ENCODE results near the gene RAB27A.
"Not testable (repeated sequence)": the region's sequence is repeated elsewhere in the genome, so short reads cannot be mapped to it uniquely, and the experiment has no call there.

The RAB27A gene

GRCh38 chr15:55249885-55250284, 39.7 kb downstream of the RAB27A start:
- DNase-seq = not testable (repeated sequence)

DNA sequence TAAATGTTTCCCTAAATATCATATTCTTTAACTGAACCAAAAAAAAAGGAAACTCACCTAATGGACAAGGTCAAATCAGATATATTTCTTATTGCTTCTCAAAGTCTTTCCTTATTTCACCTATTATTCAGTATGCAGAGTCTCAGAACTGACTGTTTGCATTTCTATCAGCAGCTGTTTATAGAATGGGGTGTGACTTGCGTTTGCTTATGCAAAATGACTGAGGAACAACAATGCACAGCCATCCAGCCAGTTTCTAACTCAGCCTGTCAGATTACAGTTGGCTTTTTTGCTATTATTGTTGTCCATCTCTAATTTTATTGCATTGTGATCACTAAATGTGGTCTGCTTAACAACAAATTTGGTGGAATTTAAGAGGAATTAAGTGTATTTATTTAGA, 40.7 kb downstream of the RAB27A start:
- DNase-seq = no peak

DNA sequence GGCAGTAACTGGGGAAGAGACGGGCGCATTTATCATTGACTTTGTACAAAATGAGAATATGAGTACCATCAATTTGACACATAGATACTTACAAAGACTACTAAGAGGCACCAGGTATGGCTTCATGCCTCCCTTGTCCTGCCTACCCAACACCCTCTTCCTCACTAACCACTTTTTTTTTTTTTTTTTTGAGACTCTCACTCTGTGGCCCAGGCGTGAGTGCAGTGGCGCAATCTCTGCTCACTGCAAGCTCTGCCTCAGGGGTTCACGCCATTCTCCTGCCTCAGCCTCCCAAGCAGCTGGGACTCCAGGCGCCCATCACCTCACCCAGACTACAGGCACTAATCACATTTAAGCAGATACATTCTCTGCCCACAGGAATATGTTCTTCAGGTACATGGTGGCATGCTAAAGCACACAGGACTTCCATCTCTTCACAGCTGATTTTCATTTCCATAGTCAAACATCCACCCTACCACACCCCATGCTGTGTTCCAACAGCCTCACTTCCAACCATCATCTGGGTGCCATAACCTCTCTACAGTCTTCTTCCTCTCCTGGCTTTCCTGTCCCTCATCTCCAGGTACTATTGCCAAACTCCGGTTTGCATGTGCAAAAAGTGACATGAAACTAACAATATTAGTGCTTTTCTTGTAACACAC, 41.7 kb downstream of the RAB27A start:
- no peak for DNase-seq

DNA sequence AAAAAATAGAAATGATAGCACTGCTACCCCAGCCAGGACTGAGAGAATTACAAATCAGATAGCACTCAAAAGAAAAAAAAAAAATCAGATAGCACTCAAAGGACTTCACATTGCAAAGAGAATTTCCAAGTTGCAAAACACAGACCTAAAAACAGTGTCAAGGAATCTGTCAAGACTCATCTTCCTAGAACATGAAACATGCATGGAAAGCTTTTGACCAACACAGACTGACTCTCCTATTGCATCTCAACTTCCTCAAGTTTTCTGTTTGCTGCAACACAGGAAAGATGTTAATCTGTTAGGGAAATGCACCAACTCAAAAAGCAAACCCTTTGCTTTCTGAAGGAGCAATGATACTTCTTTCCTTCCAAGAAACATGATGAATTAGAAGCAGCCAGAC, 42.3 kb downstream of the RAB27A start:
- DNase-seq = no peak

DNA sequence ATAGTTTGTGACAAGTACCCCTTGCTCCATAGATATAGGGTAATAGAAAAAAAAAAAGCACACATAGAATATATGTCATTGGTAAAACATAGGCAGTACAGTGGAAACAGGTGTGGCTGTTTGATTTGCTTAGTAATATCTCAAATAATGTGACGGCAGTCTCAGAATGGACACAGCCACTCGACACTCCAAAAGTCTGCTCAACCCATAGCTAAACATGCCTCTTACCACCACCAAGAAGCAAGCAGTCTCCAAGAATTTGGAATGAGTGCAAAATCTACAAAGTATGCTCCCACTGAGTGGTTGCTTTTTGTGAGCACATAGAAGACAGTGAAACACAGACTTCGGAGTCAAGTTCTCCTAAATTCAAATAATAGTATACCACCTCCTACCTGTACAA, 43.0 kb downstream of the RAB27A start:
- no peak for DNase-seq

DNA sequence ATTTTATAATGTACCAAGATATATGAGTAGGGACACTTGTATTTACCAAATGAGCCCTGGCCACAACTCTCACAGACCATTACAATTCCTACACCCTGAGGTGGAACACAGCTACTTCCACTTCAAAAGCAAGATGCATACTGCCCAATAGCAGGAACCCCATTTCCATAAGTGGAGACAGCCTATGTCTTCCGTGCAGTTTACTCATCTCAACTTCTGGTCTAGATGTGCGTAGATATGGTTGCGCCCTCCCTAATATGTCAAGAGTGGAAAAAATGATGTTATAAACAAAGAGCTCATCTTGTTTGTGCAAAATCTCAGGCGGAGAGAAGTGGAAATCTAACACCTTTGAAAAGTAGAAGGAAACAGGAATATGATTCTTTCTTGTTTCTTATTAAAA, 44.6 kb downstream of the RAB27A start:
- DNase-seq = no peak

DNA sequence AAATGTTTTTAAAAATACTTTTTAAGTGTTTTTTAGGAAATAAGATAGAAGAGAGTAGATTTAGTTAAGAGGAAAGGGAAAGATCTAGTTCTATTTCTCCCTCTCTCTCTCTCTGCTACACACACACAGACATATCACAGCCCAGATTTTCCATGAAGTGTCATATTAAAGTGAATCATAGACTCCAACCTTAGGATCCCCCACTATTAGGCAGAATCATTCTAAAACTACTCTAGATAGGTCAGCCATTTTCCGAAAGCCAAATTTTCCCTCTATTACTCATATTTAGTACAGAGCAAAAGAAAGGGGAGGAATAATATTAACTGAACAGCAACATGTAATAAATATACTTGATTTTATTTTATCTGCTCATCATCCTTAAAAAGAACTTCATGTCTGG, 47.7 kb downstream of the RAB27A start:
- DNase-seq = no peak

DNA sequence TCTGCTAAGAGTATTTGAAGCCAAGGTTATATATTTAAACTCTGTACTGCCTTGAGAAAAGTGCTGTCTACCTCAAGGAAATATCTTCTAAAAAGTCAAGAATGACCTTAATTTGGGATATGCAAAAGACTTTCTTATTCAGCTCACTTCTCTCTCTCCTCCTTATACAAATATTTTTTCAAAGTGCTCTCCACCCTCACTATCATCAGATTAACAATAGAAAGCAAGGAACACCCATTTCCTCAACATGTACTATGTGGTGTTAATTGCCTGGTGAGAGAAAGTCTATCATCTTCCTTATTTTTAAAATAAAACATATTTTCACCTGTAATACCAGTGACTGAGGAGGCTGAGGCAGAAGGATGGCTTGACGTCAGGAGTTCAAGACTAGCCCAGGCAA, 48.4 kb downstream of the RAB27A start:
- DNase-seq = no peak

- no peak for DNase-seq
Measured at GRCh38 chr15:55240125-55240760, 49.4 kb downstream of the RAB27A start.

GRCh38 chr15:55239440-55240124, 50.0 kb downstream of the RAB27A start:
- no peak for DNase-seq

GRCh38 chr15:55238877-55239276, 50.7 kb downstream of the RAB27A start:
- no peak for DNase-seq

GRCh38 chr15:55237219-55238130, 52.1 kb downstream of the RAB27A start:
- no peak for DNase-seq

- no peak for DNase-seq
Measured at GRCh38 chr15:55235546-55236036, 54.0 kb downstream of the RAB27A start.

DNA sequence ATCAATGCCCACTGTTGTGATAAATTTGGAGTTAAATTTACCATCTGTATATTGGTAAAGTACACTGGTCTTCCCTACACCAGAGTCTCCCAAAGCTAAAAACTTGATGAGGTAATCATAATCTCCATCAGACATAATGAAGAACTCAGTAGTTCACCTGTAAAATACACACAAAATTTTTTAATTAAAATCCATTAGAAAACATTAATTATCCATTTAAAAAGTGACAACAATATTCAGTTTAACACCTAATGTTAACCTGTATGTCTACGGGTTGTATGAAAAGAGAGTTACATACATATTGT, 54.9 kb downstream of the RAB27A start:
- no peak for DNase-seq

GRCh38 chr15:55234104-55234799, 55.4 kb downstream of the RAB27A start:
- DNase-seq = no peak

GRCh38 chr15:55231455-55231854, 58.2 kb downstream of the RAB27A start:
- no peak for DNase-seq

- no peak for DNase-seq
Measured at GRCh38 chr15:55230953-55231352, 58.7 kb downstream of the RAB27A start.

DNA sequence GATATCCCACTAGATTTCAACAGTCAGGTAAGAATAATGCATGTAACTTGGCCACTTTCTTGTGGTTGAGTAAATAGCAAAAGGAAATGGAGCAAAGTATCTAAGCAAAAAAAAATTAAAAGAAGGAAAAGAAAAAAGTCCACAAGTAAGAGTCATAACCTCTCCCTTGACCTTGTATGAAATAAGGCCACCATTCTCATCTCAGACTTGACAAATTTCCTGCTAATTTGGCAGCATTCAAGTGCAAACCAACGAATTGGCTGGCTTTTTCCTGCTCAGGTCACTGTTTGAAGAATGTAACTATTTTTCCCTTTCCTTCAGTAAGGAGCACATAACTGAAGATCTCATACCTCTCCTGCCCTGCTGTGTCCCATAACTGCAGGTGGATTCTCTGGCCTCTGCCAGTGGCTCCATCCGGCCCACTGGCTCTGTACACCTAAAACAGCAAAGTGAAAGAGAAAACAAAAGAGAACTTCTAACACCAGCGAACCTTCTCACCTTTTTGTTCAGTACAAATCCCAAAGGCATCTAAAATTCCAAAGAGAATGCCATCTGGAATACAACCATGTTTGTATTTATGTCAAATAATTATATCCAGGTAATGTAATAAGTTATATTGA, 59.5 kb downstream of the RAB27A start:
- DNase-seq = no peak

GRCh38 chr15:55226127-55226526, 63.5 kb downstream of the RAB27A start:
- no peak for DNase-seq

GRCh38 chr15:55224892-55225291, 64.7 kb downstream of the RAB27A start:
- no peak for DNase-seq

DNA sequence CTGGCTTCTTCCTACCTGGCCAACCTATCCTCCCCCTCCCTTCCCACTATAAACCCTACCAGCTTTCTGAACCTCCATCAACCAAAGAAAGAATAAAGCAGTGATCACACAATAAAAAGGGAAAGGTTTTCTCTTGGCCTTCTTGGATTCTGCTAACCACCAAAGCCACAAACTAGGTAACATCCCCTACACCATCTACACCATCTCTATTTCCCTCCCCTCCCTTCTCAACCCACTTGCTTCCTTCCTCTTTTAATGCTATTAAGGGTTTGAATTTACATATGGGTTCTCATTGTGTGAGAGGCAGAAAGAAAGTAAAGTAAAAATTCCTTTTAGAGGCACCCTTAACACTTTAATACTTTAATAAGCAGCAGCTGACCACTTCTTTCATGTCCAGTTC, 67.0 kb downstream of the RAB27A start:
- DNase-seq = no peak
